ENCODE results near the gene MITD1. TPM values are rescaled to one million over a fixed set of nuclear protein-coding genes. Genes with fewer than 3 reads are reported as not detected.

Gene MITD1
- total RNA-seq, 4 donors from 2014 or later: 18.3 to 30.8 (median 27.2) TPM

DNA sequence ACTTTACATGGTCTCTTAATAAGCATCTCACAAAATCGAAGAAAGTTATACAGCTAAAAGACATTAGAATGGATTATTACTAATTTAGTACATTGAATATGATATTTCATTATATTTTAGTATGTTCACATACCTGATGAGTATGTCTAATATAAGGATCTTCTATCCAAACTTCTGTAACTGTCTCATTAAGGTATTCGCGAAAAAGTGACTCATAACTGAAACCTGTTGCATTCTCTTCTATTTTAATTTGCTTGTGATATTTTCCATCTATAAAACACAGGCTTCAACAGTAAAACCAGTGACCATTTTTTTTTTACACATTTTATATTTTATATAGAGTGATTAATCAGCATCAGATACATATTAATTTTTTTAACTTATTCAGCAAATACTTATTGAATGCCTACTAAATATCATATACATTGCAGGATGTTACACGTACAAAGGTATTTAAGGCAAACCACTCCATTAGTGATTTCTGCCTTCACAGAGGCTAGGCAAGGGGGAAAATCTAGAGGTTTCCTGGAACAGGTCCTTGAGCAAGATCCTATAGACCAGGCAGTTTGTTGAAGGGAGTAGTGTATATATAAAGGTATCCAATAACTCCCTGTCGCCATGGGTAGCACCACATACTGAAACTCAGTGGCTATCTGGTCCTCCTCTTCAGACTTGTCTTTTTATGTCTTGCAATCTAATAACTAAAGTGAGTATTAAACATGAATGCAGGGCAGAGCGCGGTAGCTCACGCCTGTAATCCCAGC lies 9.3 kb downstream of the MITD1 start:
- no peak for TF ChIP-seq POLR2A (IDR thresholded peaks at IDR 0.05)
- TF ChIP-seq, protein P1, sequence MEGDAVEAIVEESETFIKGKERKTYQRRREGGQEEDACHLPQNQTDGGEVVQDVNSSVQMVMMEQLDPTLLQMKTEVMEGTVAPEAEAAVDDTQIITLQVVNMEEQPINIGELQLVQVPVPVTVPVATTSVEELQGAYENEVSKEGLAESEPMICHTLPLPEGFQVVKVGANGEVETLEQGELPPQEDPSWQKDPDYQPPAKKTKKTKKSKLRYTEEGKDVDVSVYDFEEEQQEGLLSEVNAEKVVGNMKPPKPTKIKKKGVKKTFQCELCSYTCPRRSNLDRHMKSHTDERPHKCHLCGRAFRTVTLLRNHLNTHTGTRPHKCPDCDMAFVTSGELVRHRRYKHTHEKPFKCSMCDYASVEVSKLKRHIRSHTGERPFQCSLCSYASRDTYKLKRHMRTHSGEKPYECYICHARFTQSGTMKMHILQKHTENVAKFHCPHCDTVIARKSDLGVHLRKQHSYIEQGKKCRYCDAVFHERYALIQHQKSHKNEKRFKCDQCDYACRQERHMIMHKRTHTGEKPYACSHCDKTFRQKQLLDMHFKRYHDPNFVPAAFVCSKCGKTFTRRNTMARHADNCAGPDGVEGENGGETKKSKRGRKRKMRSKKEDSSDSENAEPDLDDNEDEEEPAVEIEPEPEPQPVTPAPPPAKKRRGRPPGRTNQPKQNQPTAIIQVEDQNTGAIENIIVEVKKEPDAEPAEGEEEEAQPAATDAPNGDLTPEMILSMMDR (IDR thresholded peaks at IDR 0.05): no peak
- TF ChIP-seq EP300 (IDR thresholded peaks at IDR 0.05): no peak
- Histone ChIP-seq H3K9me3 (no peaks in the 10 kb centered on the region), H3K4me1 (no peaks in the 10 kb centered on the region), H3K36me3 (peaks cover 0 to 56% (median 0%) of the 10 kb centered on the region in 3 donors), H3K27ac (no peak overlapping the region), H3K27me3 (no peaks in the 10 kb centered on the region), H3K4me3 (no peak overlapping the region)
- whole genome bisulfite sequencing, 2 donors: 94% methylated on average over 8 of the region's 8 CpGs
- no peak for DNase-seq (ENCODE audit: low spot score in 2 of 2)

- H3K27ac ChIP-seq: no peak overlapping the region
- peaks cover 0 to 68% (median 0%) of the 10 kb centered on the region in 3 donors for H3K36me3 ChIP-seq
- no peaks in the 10 kb centered on the region for H3K27me3 ChIP-seq
- TF ChIP-seq EP300 (IDR thresholded peaks at IDR 0.05): no peak
- no peak for TF ChIP-seq POLR2A (IDR thresholded peaks at IDR 0.05)
- TF ChIP-seq, protein P1 (IDR thresholded peaks at IDR 0.05): no peak
- no peaks in the 10 kb centered on the region for H3K4me1 ChIP-seq
- H3K4me3 ChIP-seq: no peak overlapping the region
- no peaks in the 10 kb centered on the region for H3K9me3 ChIP-seq
- 71 to 86% methylated on average over 1 of the region's 1 CpG for WGBS, 2 donors
- DNase-seq (ENCODE audit: low spot score in 2 of 2): no peak
Observed at GRCh38 chr2:99169534-99169933, 11.3 kb downstream of the MITD1 start.

DNA sequence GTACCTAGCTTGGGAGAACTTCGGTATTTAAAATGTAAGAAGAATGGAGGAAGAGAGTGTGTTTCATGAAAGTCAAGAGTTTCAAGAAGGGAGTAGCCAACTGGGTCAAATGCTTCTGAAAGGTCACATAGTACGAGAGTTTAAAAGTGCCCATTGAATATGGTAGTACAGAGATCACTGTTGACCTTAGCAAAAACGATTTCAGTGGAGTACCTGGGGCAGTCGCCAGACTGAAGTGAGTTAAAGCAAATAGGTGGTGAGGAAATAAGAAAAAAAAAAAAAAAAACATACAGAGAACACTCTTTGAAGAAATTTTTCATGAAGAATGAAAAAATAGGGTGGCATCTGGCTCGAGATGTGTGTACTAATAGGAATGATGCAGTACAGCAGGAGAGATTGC lies 14.6 kb downstream of the MITD1 start:
- no peak overlapping the region for H3K27ac ChIP-seq
- no peak overlapping the region for H3K4me3 ChIP-seq
- H3K9me3 ChIP-seq: no peaks in the 10 kb centered on the region
- DNase-seq (ENCODE audit: low spot score in 2 of 2): no peak
- TF ChIP-seq EP300 (IDR thresholded peaks at IDR 0.05) (no peak), POLR2A (IDR thresholded peaks at IDR 0.05) (no peak)
- TF ChIP-seq, protein P1 (IDR thresholded peaks at IDR 0.05): no peak
- H3K36me3 ChIP-seq: peaks cover 0 to 59% (median 0%) of the 10 kb centered on the region in 3 donors
- 78 to 80% methylated on average over 5 of the region's 5 CpGs for WGBS, 2 donors
- no peaks in the 10 kb centered on the region for H3K27me3 ChIP-seq
- no peaks in the 10 kb centered on the region for H3K4me1 ChIP-seq

DNA sequence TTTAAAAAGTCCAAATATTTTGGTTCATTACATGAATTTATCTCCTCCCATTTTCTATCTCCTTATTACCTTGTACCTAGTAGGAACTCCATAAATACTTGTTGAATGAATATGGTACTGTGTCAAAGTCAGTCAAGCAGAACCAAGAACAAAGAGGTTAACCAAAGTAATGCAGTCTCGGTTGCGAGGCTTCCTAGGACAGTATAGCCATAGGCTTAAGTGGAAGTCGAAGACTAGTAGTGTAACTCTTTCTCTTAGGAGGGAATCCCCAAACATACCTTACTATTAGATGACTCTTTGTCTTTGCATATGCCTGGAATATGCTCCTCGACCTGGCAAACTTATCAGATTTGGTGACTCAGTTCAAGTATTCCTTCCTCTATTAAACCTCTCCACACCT lies 21.3 kb downstream of the MITD1 start:
- H3K4me3 ChIP-seq: no peak overlapping the region
- TF ChIP-seq EP300 (IDR thresholded peaks at IDR 0.05): no peak
- TF ChIP-seq, protein P1 (IDR thresholded peaks at IDR 0.05): no peak
- TF ChIP-seq POLR2A (IDR thresholded peaks at IDR 0.05): no peak
- WGBS, 2 donors: 88% methylated on average over 4 of the region's 4 CpGs
- no peak for DNase-seq (ENCODE audit: low spot score in 2 of 2)
- no peaks in the 10 kb centered on the region for H3K27me3 ChIP-seq
- H3K27ac ChIP-seq: no peak overlapping the region
- no peaks in the 10 kb centered on the region for H3K9me3 ChIP-seq
- peaks cover 0 to 44% (median 0%) of the 10 kb centered on the region in 3 donors for H3K36me3 ChIP-seq
- H3K4me1 ChIP-seq: peaks cover 0 to 16% (median 3%) of the 10 kb centered on the region in 4 donors

- peaks cover 0 to 25% (median 9%) of the 10 kb centered on the region in 4 donors for H3K4me1 ChIP-seq
- TF ChIP-seq POLR2A (IDR thresholded peaks at IDR 0.05) (no peak), EP300 (IDR thresholded peaks at IDR 0.05) (no peak)
- TF ChIP-seq, protein P1 (IDR thresholded peaks at IDR 0.05): no peak
- H3K27me3 ChIP-seq: no peaks in the 10 kb centered on the region
- H3K36me3 ChIP-seq: peaks cover 0 to 44% (median 0%) of the 10 kb centered on the region in 3 donors
- H3K4me3 ChIP-seq: no peak overlapping the region
- no peak overlapping the region for H3K27ac ChIP-seq
- H3K9me3 ChIP-seq: no peaks in the 10 kb centered on the region
- 94% methylated on average over 5 of the region's 5 CpGs for WGBS, 2 donors
- no peak for DNase-seq (ENCODE audit: low spot score in 2 of 2)
Observed at GRCh38 chr2:99158599-99158998, 22.3 kb downstream of the MITD1 start.

Measured in tibial nerve (tissue), 4 donors.